Measurements from ENCODE around the gene LPCAT1.

The LPCAT1 gene

DNA sequence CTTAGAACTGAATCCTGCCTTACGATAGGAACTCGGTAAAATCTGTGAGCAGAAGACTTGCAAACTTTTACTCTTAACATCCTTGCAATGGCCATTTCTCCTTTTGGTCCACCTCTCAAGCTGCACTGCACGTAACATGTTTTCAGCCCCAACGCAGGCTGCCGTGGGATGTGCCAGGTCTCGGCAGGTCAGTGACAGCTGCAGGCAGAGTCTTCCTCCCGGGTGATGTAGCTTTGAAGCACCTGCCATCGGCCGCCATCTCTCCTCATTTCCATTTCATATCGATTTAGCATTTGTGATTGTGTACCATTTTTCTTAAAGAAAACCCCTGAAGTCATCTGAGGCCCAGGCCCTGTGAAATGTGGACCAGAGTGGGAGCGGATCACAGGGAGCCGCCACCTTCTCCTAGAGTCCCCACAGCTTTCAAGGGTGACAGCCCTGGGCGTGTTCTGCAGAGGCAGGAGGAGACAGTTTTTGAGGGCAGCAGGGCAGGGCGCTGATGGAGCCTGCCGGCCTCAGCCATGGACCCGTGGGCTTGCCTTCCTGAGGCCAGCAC lies 25.8 kb upstream of the LPCAT1 start:
- Histone ChIP-seq H3K36me3 (ENCODE audit: control insufficient read depth, low read length) (no peaks in the 10 kb centered on the region), H3K4me1 (ENCODE audit: control insufficient read depth, low read length) (no peaks in the 10 kb centered on the region), H3K27me3 (ENCODE audit: control insufficient read depth, low read length) (0 out of 2 replicates have a peak, but pooled peaks cover 3% of the 10 kb centered on the region), H3K9me3 (ENCODE audit: control insufficient read depth, insufficient read depth, low read length) (peaks cover 8% of the 10 kb centered on the region; the same call in 1 of the 2 replicates), H3K27ac (ENCODE audit: low read depth, low read length) (no peak overlapping the region), H4K20me1 (ENCODE audit: control insufficient read depth, insufficient read depth, low read depth, low read length) (no peaks in the 10 kb centered on the region), H3K9me2 (replicated peaks; ENCODE audit: control insufficient read depth, low read length) (no peaks in the 10 kb centered on the region), H3K4me2 (ENCODE audit: low read length) (no peak overlapping the region), H3K79me2 (ENCODE audit: control insufficient read depth, low read length) (no peaks in the 10 kb centered on the region), H3F3A (ENCODE audit: control insufficient read depth, insufficient read depth) (no peaks in the 10 kb centered on the region), H3K4me3 (ENCODE audit: low read length) (no peak overlapping the region)
- TF ChIP-seq EZH2phosphoT487 (IDR thresholded peaks at IDR 0.05; ENCODE audit: borderline replicate concordance, low read length), result no peak
- TF ChIP-seq, protein P1, sequence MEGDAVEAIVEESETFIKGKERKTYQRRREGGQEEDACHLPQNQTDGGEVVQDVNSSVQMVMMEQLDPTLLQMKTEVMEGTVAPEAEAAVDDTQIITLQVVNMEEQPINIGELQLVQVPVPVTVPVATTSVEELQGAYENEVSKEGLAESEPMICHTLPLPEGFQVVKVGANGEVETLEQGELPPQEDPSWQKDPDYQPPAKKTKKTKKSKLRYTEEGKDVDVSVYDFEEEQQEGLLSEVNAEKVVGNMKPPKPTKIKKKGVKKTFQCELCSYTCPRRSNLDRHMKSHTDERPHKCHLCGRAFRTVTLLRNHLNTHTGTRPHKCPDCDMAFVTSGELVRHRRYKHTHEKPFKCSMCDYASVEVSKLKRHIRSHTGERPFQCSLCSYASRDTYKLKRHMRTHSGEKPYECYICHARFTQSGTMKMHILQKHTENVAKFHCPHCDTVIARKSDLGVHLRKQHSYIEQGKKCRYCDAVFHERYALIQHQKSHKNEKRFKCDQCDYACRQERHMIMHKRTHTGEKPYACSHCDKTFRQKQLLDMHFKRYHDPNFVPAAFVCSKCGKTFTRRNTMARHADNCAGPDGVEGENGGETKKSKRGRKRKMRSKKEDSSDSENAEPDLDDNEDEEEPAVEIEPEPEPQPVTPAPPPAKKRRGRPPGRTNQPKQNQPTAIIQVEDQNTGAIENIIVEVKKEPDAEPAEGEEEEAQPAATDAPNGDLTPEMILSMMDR (IDR thresholded peaks at IDR 0.05; ENCODE audit: low read depth, low read length, poor library complexity, severe bottlenecking), result no peak

DNA sequence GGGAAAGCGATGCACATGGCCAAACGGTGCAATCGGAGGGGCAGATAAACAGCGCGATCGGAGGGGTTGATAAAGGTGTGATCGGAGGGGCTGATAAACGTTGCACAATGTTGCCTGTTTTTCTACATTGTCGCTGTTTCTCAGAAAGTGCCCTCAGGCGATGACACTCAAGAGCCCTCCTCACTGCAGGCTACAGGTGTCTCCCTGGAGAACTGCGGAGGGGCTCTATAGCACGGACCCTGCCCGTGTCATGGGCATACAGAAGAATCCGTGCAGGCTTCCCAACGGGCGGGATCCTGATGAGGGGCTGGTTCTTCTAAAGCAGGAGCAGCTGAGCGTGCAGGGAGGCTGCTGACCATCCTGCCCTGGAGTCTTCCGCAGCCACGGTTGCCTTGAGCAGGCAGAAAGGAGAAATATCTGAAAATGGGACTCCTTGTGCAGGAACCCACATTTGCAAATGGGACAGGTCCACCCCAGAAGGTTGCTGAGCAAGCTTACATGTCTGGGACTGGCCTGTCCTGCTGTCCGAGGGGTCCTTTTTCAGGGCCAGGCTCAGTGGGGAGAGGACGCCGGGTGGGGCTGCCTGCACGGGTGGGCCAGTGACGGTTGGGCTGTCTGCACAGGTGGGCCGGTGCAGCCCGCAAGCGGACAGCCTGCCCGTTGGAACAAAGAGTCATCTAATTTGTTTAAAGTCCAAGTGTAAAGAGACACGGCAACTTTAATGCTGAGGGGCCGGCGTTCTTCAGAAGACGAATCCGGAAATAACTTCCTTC lies 25.1 kb upstream of the LPCAT1 start:
- peaks cover 8% of the 10 kb centered on the region; the same call in 1 of the 2 replicates for H3K9me3 ChIP-seq (ENCODE audit: control insufficient read depth, insufficient read depth, low read length)
- 0 out of 2 replicates have a peak, but pooled peaks cover 3% of the 10 kb centered on the region for H3K27me3 ChIP-seq (ENCODE audit: control insufficient read depth, low read length)
- no peaks in the 10 kb centered on the region for H3F3A ChIP-seq (ENCODE audit: control insufficient read depth, insufficient read depth)
- no peak overlapping the region for H3K27ac ChIP-seq (ENCODE audit: low read depth, low read length)
- no peaks in the 10 kb centered on the region for H3K36me3 ChIP-seq (ENCODE audit: control insufficient read depth, low read length)
- no peaks in the 10 kb centered on the region for H3K79me2 ChIP-seq (ENCODE audit: control insufficient read depth, low read length)
- H3K9me2 ChIP-seq (replicated peaks; ENCODE audit: control insufficient read depth, low read length), result no peaks in the 10 kb centered on the region
- H3K4me1 ChIP-seq (ENCODE audit: control insufficient read depth, low read length), result no peaks in the 10 kb centered on the region
- TF ChIP-seq EZH2phosphoT487 (IDR thresholded peaks at IDR 0.05; ENCODE audit: borderline replicate concordance, low read length), result no peak
- TF ChIP-seq, protein P1 (IDR thresholded peaks at IDR 0.05; ENCODE audit: low read depth, low read length, poor library complexity, severe bottlenecking), result no peak
- no peaks in the 10 kb centered on the region for H4K20me1 ChIP-seq (ENCODE audit: control insufficient read depth, insufficient read depth, low read depth, low read length)
- no peak overlapping the region for H3K4me3 ChIP-seq (ENCODE audit: low read length)
- H3K4me2 ChIP-seq (ENCODE audit: low read length), result no peak overlapping the region

DNA sequence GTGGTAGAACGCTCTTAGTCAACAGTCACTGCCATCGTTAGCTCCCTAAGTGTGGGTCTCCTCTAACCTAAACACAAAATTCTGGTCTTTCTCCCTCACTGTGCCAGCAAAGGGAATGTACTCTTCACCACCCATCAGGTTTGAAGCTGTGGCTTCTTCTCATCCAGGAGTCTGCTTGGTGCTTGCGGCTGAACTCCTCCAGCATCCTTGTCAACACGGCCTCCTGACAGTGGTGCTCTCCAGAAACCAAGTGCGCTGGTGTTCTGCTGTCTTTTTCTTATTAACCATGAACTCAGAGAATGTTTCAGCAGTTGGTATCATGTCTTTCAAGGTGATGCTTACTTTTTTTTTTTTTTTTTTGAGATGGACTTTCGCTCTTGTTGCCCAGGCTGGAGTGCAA lies 23.9 kb upstream of the LPCAT1 start:
- Histone ChIP-seq H3K4me3 (ENCODE audit: low read length) (no peak overlapping the region), H3K9me3 (ENCODE audit: control insufficient read depth, insufficient read depth, low read length) (peaks cover 8% of the 10 kb centered on the region; the same call in 1 of the 2 replicates), H3F3A (ENCODE audit: control insufficient read depth, insufficient read depth) (no peaks in the 10 kb centered on the region), H3K79me2 (ENCODE audit: control insufficient read depth, low read length) (no peaks in the 10 kb centered on the region), H3K27me3 (ENCODE audit: control insufficient read depth, low read length) (0 out of 2 replicates have a peak, but pooled peaks cover 3% of the 10 kb centered on the region), H3K4me2 (ENCODE audit: low read length) (no peak overlapping the region), H3K4me1 (ENCODE audit: control insufficient read depth, low read length) (no peaks in the 10 kb centered on the region), H3K9me2 (replicated peaks; ENCODE audit: control insufficient read depth, low read length) (no peaks in the 10 kb centered on the region), H3K36me3 (ENCODE audit: control insufficient read depth, low read length) (no peaks in the 10 kb centered on the region), H4K20me1 (ENCODE audit: control insufficient read depth, insufficient read depth, low read depth, low read length) (no peaks in the 10 kb centered on the region), H3K27ac (ENCODE audit: low read depth, low read length) (no peak overlapping the region)
- TF ChIP-seq EZH2phosphoT487 (IDR thresholded peaks at IDR 0.05; ENCODE audit: borderline replicate concordance, low read length), result no peak
- TF ChIP-seq, protein P1 (IDR thresholded peaks at IDR 0.05; ENCODE audit: low read depth, low read length, poor library complexity, severe bottlenecking), result no peak
